ENCODE results near the gene TEKT2. TPM values are rescaled to one million over a fixed set of nuclear protein-coding genes. Genes with fewer than 3 reads are reported as not detected.

The TEKT2 gene
- not detected for total RNA-seq

GRCh38 chr1:36083635-36084496, at the start of gene TEKT2:
TEKT2 (plus strand) TSS chr1:36084094; CDS start chr1:36084922, 828 bp downstream.
- DNase-seq = no peak
- no peak within 1 kb of the TSS for H3K27ac Mint-ChIP-seq
- ChIA-PET CTCF (interaction anchor here (1.0 kb wide), 1 partner anchor 51 kb away, joined by 4 read pairs; no protein-coding TSS in a partner anchor), POLR2A (no interaction called here)
- no peak within 1 kb of the TSS for H3K4me3 Mint-ChIP-seq
- H3K4me1 Mint-ChIP-seq (ENCODE audit: low read depth) = peaks cover 9% of the 10 kb centered on the region
- H3K9me3 Mint-ChIP-seq (ENCODE audit: insufficient read depth) = no peaks in the 10 kb centered on the region
- H3K27me3 Mint-ChIP-seq (ENCODE audit: low read depth) = peaks cover 34% of the 10 kb centered on the region
- ATAC-seq = no peak
- H3K36me3 Mint-ChIP-seq (ENCODE audit: low read depth) = no peaks in the 10 kb centered on the region

- H3K27me3 Mint-ChIP-seq (ENCODE audit: low read depth) = no peaks in the 10 kb centered on the region
- peak overlapping the region; percentile 25 for H3K27ac Mint-ChIP-seq
- ChIA-PET POLR2A (interaction anchor here (1.3 kb wide), 1 partner anchor 103 kb away, joined by 3 read pairs; no protein-coding TSS in a partner anchor), CTCF (interaction anchor here (0.5 kb wide), 1 partner anchor 111 kb away, joined by 4 read pairs; no protein-coding TSS in a partner anchor)
- H3K4me1 Mint-ChIP-seq (ENCODE audit: low read depth) = peaks cover 11% of the 10 kb centered on the region
- DNase-seq (no peak), ATAC-seq (no peak)
- H3K4me3 Mint-ChIP-seq = no peak overlapping the region
- no peaks in the 10 kb centered on the region for H3K9me3 Mint-ChIP-seq (ENCODE audit: insufficient read depth)
- peaks cover 26% of the 10 kb centered on the region for H3K36me3 Mint-ChIP-seq (ENCODE audit: low read depth)
Measured at GRCh38 chr1:36034692-36035091, 49.2 kb upstream of the TEKT2 start.

GRCh38 chr1:36035154-36035553, 48.7 kb upstream of the TEKT2 start:
- POLR2A ChIA-PET = interaction anchor here (1.3 kb wide), 1 partner anchor 104 kb away, joined by 3 read pairs; no protein-coding TSS in a partner anchor
- CTCF ChIA-PET = interaction anchor here (0.7 kb wide), 1 partner anchor 15 kb away, joined by 3 read pairs; no protein-coding TSS in a partner anchor

GRCh38 chr1:36040238-36040637, 43.7 kb upstream of the TEKT2 start:
- no peaks in the 10 kb centered on the region for H3K9me3 Mint-ChIP-seq (ENCODE audit: insufficient read depth)
- H3K4me3 Mint-ChIP-seq = no peak overlapping the region
- ChIA-PET CTCF (no interaction called here), POLR2A (no interaction called here)
- H3K27ac Mint-ChIP-seq = no peak overlapping the region
- no peaks in the 10 kb centered on the region for H3K27me3 Mint-ChIP-seq (ENCODE audit: low read depth)
- peaks cover 31% of the 10 kb centered on the region for H3K36me3 Mint-ChIP-seq (ENCODE audit: low read depth)
- no peak for DNase-seq
- H3K4me1 Mint-ChIP-seq (ENCODE audit: low read depth) = no peaks in the 10 kb centered on the region
- ATAC-seq = no peak

More at GRCh38 chr1:36035154-36035553, 48.7 kb upstream of the TEKT2 start:
- Mint-ChIP-seq H3K36me3 (ENCODE audit: low read depth) (peaks cover 30% of the 10 kb centered on the region), H3K27ac (no peak overlapping the region), H3K4me1 (ENCODE audit: low read depth) (peaks cover 11% of the 10 kb centered on the region), H3K4me3 (no peak overlapping the region), H3K27me3 (ENCODE audit: low read depth) (no peaks in the 10 kb centered on the region), H3K9me3 (ENCODE audit: insufficient read depth) (no peaks in the 10 kb centered on the region)
- DNase-seq (no peak), ATAC-seq (no peak)

- Mint-ChIP-seq H3K27ac (no peak overlapping the region), H3K4me3 (no peak overlapping the region), H3K4me1 (ENCODE audit: low read depth) (no peaks in the 10 kb centered on the region), H3K27me3 (ENCODE audit: low read depth) (no peaks in the 10 kb centered on the region), H3K36me3 (ENCODE audit: low read depth) (peaks cover 22% of the 10 kb centered on the region), H3K9me3 (ENCODE audit: insufficient read depth) (no peaks in the 10 kb centered on the region)
- no peak for DNase-seq
- ChIA-PET CTCF (no interaction called here), POLR2A (no interaction called here)
- no peak for ATAC-seq
Measured at GRCh38 chr1:36051821-36052220, 32.1 kb upstream of the TEKT2 start.

GRCh38 chr1:36053978-36054377, 29.9 kb upstream of the TEKT2 start:
- Mint-ChIP-seq H3K36me3 (ENCODE audit: low read depth) (peaks cover 4% of the 10 kb centered on the region), H3K27ac (no peak overlapping the region), H3K27me3 (ENCODE audit: low read depth) (no peaks in the 10 kb centered on the region), H3K4me3 (no peak overlapping the region), H3K4me1 (ENCODE audit: low read depth) (no peaks in the 10 kb centered on the region), H3K9me3 (ENCODE audit: insufficient read depth) (no peaks in the 10 kb centered on the region)
- ChIA-PET CTCF (interaction anchor here (1.1 kb wide), 1 partner anchor 9 kb away, joined by 4 read pairs; no protein-coding TSS in a partner anchor), POLR2A (no interaction called here)
- no peak for DNase-seq
- ATAC-seq = no peak

GRCh38 chr1:36055706-36056105, 28.2 kb upstream of the TEKT2 start:
- no peak for DNase-seq
- Mint-ChIP-seq H3K36me3 (ENCODE audit: low read depth) (peaks cover 2% of the 10 kb centered on the region), H3K9me3 (ENCODE audit: insufficient read depth) (no peaks in the 10 kb centered on the region), H3K27ac (no peak overlapping the region), H3K27me3 (ENCODE audit: low read depth) (no peaks in the 10 kb centered on the region), H3K4me1 (ENCODE audit: low read depth) (no peaks in the 10 kb centered on the region), H3K4me3 (no peak overlapping the region)
- no peak for ATAC-seq
- ChIA-PET POLR2A (no interaction called here), CTCF (no interaction called here)

- CTCF ChIA-PET = no interaction called here
- Mint-ChIP-seq H3K4me3 (no peak overlapping the region), H3K27me3 (ENCODE audit: low read depth) (no peaks in the 10 kb centered on the region), H3K4me1 (ENCODE audit: low read depth) (no peaks in the 10 kb centered on the region), H3K36me3 (ENCODE audit: low read depth) (no peaks in the 10 kb centered on the region), H3K27ac (no peak overlapping the region), H3K9me3 (ENCODE audit: insufficient read depth) (no peaks in the 10 kb centered on the region)
- no peak for ATAC-seq
- POLR2A ChIA-PET = no interaction called here
- DNase-seq = no peak
Measured at GRCh38 chr1:36062315-36062714, 21.6 kb upstream of the TEKT2 start.

- ATAC-seq = no peak
- Mint-ChIP-seq H3K9me3 (ENCODE audit: insufficient read depth) (no peaks in the 10 kb centered on the region), H3K4me3 (no peak overlapping the region), H3K36me3 (ENCODE audit: low read depth) (no peaks in the 10 kb centered on the region), H3K27me3 (ENCODE audit: low read depth) (no peaks in the 10 kb centered on the region), H3K4me1 (ENCODE audit: low read depth) (no peaks in the 10 kb centered on the region), H3K27ac (no peak overlapping the region)
- POLR2A ChIA-PET = no interaction called here
- CTCF ChIA-PET = no interaction called here
- DNase-seq = no peak
Measured at GRCh38 chr1:36067871-36068270, 16.0 kb upstream of the TEKT2 start.

- DNase-seq (no peak), ATAC-seq (no peak)
- Mint-ChIP-seq H3K27me3 (ENCODE audit: low read depth) (no peaks in the 10 kb centered on the region), H3K27ac (no peak overlapping the region), H3K4me3 (no peak overlapping the region), H3K9me3 (ENCODE audit: insufficient read depth) (no peaks in the 10 kb centered on the region), H3K36me3 (ENCODE audit: low read depth) (no peaks in the 10 kb centered on the region), H3K4me1 (ENCODE audit: low read depth) (no peaks in the 10 kb centered on the region)
- POLR2A ChIA-PET = no interaction called here
- CTCF ChIA-PET = no interaction called here
Measured at GRCh38 chr1:36068866-36069265, 15.0 kb upstream of the TEKT2 start.

- no peak overlapping the region for H3K4me3 Mint-ChIP-seq
- CTCF ChIA-PET = no interaction called here
- no peak for ATAC-seq
- DNase-seq = no peak
- H3K4me1 Mint-ChIP-seq (ENCODE audit: low read depth) = no peaks in the 10 kb centered on the region
- no peaks in the 10 kb centered on the region for H3K27me3 Mint-ChIP-seq (ENCODE audit: low read depth)
- no peaks in the 10 kb centered on the region for H3K36me3 Mint-ChIP-seq (ENCODE audit: low read depth)
- H3K27ac Mint-ChIP-seq = no peak overlapping the region
- POLR2A ChIA-PET = no interaction called here
- H3K9me3 Mint-ChIP-seq (ENCODE audit: insufficient read depth) = no peaks in the 10 kb centered on the region
Measured at GRCh38 chr1:36070349-36070748, 13.5 kb upstream of the TEKT2 start.

GRCh38 chr1:36076979-36077573, 6.8 kb upstream of the TEKT2 start:
- ATAC-seq (no peak), DNase-seq (no peak)
- H3K4me1 Mint-ChIP-seq (ENCODE audit: low read depth) = no peaks in the 10 kb centered on the region
- H3K27ac Mint-ChIP-seq = no peak overlapping the region
- peaks cover 16% of the 10 kb centered on the region for H3K27me3 Mint-ChIP-seq (ENCODE audit: low read depth)
- no peak overlapping the region for H3K4me3 Mint-ChIP-seq
- ChIA-PET CTCF (no interaction called here), POLR2A (no interaction called here)
- no peaks in the 10 kb centered on the region for H3K36me3 Mint-ChIP-seq (ENCODE audit: low read depth)
- H3K9me3 Mint-ChIP-seq (ENCODE audit: insufficient read depth) = no peaks in the 10 kb centered on the region
